ENCODE results near the gene UST.
"Not testable (repeated sequence)": the region's sequence is repeated elsewhere in the genome, so short reads cannot be mapped to it uniquely, and the experiment has no call there.

UST gene

DNA sequence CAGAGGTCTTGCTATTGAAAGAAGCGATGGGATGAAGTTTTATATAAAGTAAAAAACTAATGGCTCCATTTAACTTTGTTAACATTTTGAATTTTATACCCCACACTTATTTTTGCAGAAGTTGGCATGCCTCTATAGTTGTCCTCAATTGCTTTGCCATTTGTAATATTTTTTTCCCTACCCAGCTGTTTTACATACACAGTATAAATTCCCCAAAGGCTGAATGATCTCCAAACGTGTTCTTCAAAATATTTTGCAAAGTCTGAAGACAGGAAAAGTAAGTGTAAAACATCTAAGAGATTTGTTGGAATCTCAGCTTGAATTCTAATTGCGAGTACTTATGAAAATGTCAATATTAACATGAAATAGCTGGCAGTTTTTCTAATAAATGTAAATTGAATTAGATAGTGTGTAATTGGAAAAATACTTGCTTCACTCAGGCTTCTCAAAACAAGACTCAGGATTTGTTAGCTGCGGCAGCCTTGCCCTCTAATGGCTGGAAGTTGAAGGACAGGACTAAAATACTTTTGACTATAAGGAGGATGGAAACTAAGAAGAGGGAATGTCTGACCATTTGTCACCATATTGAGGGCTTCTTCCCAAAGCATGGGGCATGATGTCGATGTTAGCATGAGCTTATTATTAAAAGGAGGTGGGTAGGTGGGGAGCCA lies 226.8 kb downstream of the UST start:
- no peaks in the 10 kb centered on the region for H3K36me3 ChIP-seq (ENCODE audit: control insufficient read depth, insufficient read depth, low read length)
- H3K27ac ChIP-seq = no peak overlapping the region

DNA sequence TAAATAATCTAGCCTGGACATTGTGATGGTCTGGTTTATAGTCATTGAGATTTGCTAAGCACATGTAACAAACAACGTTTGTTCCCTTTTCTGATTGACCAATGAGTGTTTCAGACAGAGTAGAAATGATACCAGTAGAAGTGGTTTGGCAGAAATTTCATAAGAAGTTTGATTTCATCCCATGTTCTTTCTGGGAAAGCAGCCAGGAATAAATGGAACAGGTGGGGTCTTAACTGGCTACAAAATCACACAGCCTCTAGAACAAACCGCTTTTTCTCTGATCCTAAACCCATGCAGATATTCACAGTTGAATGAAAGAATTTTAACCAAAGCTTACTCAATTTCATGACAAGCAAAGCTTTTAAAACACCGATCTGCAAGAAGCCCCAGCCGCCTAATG lies 227.5 kb downstream of the UST start:
- H3K4me1 ChIP-seq = no peaks in the 10 kb centered on the region

More for the DNA sequence above, 226.8 kb downstream of the UST start:
- Histone ChIP-seq H3K9ac (no peak overlapping the region), H3K27me3 (ENCODE audit: control insufficient read depth, insufficient read depth, low read length) (no peaks in the 10 kb centered on the region), H3K4me3 (ENCODE audit: low read depth, low read length) (no peak overlapping the region), H2AFZ (no peak overlapping the region), H3K4me1 (no peaks in the 10 kb centered on the region), H3K4me2 (ENCODE audit: low read length) (no peak overlapping the region), H3K9me3 (ENCODE audit: control insufficient read depth, low read length) (no peaks in the 10 kb centered on the region), H3K79me2 (no peaks in the 10 kb centered on the region)
- TF ChIP-seq, protein P1, sequence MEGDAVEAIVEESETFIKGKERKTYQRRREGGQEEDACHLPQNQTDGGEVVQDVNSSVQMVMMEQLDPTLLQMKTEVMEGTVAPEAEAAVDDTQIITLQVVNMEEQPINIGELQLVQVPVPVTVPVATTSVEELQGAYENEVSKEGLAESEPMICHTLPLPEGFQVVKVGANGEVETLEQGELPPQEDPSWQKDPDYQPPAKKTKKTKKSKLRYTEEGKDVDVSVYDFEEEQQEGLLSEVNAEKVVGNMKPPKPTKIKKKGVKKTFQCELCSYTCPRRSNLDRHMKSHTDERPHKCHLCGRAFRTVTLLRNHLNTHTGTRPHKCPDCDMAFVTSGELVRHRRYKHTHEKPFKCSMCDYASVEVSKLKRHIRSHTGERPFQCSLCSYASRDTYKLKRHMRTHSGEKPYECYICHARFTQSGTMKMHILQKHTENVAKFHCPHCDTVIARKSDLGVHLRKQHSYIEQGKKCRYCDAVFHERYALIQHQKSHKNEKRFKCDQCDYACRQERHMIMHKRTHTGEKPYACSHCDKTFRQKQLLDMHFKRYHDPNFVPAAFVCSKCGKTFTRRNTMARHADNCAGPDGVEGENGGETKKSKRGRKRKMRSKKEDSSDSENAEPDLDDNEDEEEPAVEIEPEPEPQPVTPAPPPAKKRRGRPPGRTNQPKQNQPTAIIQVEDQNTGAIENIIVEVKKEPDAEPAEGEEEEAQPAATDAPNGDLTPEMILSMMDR (IDR thresholded peaks at IDR 0.05) = peak; percentile 30

DNA sequence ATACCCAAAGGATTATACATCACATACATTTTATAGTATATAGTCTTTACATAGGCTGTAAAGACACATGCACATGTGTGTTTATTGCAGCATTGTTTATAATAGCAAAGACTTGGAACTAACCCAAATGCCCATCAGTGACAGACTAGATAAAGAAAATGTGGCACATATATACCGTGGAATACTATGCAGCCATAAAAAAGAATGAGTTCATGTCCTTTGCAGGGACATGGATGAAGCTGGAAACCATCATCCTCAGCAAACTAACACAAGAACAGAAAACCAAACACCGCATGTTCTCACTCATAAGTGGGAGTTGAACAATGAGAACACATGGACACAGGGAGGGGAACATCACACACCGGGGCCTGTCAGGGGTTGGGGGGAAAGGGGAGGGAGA lies 231.5 kb downstream of the UST start:
- H3K4me1 ChIP-seq = not testable (repeated sequence)

More for the DNA sequence above, 227.5 kb downstream of the UST start:
- Histone ChIP-seq H3K9me3 (ENCODE audit: control insufficient read depth, low read length) (no peaks in the 10 kb centered on the region), H3K4me3 (ENCODE audit: low read depth, low read length) (no peak overlapping the region), H3K36me3 (ENCODE audit: control insufficient read depth, insufficient read depth, low read length) (no peaks in the 10 kb centered on the region), H3K4me2 (ENCODE audit: low read length) (no peak overlapping the region), H3K79me2 (no peaks in the 10 kb centered on the region), H2AFZ (no peak overlapping the region), H3K9ac (no peak overlapping the region), H3K27me3 (ENCODE audit: control insufficient read depth, insufficient read depth, low read length) (no peaks in the 10 kb centered on the region), H3K27ac (no peak overlapping the region)
- TF ChIP-seq, protein P1 (IDR thresholded peaks at IDR 0.05) = no peak

DNA sequence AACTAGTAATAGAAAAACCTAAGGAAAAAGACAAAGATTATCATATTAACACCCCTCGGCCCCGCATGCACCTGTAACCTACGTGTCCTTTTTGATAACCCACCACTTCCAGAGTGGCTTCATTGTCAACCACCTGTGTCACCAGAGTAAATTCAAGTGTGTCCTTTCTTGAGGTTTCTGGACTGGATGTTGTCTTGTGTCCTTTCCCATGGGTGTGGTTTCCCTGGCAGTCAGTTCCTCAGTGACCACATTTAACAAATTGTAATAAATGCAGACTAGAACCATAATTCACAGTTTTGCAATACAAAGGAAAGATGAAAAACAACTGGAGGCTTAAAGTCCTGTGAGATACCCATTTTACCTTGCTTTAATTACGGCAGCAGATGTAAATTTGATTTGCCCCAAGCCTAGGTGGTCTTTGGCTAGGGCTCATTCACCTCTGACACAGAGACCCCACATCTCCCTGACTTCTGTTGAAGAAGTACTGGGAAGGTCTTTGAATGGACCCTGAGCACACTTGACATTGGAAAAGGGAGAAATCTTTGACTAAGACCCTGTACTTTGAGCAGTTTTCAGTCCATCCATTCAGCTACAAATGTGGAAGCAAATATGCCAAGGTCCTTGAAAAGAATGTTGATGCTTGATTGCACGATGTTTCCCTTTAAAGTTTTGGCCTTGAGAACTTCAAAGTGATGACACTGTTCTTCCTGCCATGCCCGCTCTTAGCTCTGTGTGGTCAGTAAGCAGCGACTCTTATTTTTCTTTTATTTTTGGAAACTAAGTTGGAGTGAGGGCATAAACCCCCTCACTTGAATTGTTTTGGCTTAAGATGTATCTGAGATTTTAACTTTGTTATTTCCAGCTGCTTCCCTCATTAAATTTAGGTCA lies 232.4 kb downstream of the UST start:
- H3K79me2 ChIP-seq = no peaks in the 10 kb centered on the region
- H2AFZ ChIP-seq = no peak overlapping the region
- no peak overlapping the region for H3K4me2 ChIP-seq (ENCODE audit: low read length)
- H3K27me3 ChIP-seq (ENCODE audit: control insufficient read depth, insufficient read depth, low read length) = no peaks in the 10 kb centered on the region
- TF ChIP-seq, protein P1 (IDR thresholded peaks at IDR 0.05) = no peak
- no peak overlapping the region for H3K9ac ChIP-seq
- H3K36me3 ChIP-seq (ENCODE audit: control insufficient read depth, insufficient read depth, low read length) = no peaks in the 10 kb centered on the region
- no peaks in the 10 kb centered on the region for H3K4me1 ChIP-seq
- H3K27ac ChIP-seq = no peak overlapping the region
- H3K4me3 ChIP-seq (ENCODE audit: low read depth, low read length) = no peak overlapping the region
- H3K9me3 ChIP-seq (ENCODE audit: control insufficient read depth, low read length) = no peaks in the 10 kb centered on the region

More for the DNA sequence above, 231.5 kb downstream of the UST start:
- not testable (repeated sequence) for H3K27ac ChIP-seq; H3K27me3 ChIP-seq (ENCODE audit: control insufficient read depth, insufficient read depth, low read length); H3K9ac ChIP-seq; H3K4me2 ChIP-seq (ENCODE audit: low read length); H3K79me2 ChIP-seq; H3K9me3 ChIP-seq (ENCODE audit: control insufficient read depth, low read length); H3K36me3 ChIP-seq (ENCODE audit: control insufficient read depth, insufficient read depth, low read length); H2AFZ ChIP-seq; H3K4me3 ChIP-seq (ENCODE audit: low read depth, low read length)

DNA sequence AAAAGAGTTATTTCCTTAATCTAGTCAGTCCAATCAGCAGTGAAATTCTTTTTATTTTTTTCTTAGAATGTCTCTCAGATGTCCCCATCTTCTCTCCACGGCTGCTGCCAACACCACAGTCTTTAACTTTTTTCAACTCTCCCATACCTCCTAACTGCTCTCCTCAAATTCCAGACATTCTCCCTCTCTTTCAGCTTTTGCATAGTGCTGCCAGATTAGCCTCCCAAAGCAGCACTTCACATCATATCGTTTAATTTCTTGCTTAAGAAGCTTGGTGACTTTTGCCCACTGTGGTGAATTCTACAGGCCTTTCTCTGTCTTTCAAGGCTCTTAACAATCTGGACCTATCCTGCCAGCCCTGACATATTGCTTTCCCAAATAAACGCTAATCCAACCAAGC lies 233.4 kb downstream of the UST start:
- Histone ChIP-seq H3K9me3 (ENCODE audit: control insufficient read depth, low read length) (no peaks in the 10 kb centered on the region), H3K79me2 (no peaks in the 10 kb centered on the region), H3K4me3 (ENCODE audit: low read depth, low read length) (no peak overlapping the region), H3K4me2 (ENCODE audit: low read length) (no peak overlapping the region), H3K36me3 (ENCODE audit: control insufficient read depth, insufficient read depth, low read length) (no peaks in the 10 kb centered on the region), H2AFZ (no peak overlapping the region), H3K27me3 (ENCODE audit: control insufficient read depth, insufficient read depth, low read length) (no peaks in the 10 kb centered on the region), H3K27ac (no peak overlapping the region), H3K4me1 (no peaks in the 10 kb centered on the region), H3K9ac (no peak overlapping the region)
- TF ChIP-seq, protein P1 (IDR thresholded peaks at IDR 0.05) = no peak

Data from parathyroid adenoma (tissue), 2 donors.